ENCODE results near the gene ITGBL1. TPM values are rescaled to one million over a fixed set of nuclear protein-coding genes. Genes with fewer than 3 reads are reported as not detected.

ITGBL1 gene
- total RNA-seq, 1 experiment from 2014 or later = not detected

- intact Hi-C loops (cut with micrococcal nuclease; ENCODE audit: unreplicated experiment) = no loop called here
- Mint-ChIP-seq H3K4me3 (ENCODE audit: low read depth, unreplicated experiment) (no peak overlapping the region), H3K27ac (ENCODE audit: unreplicated experiment) (no peak overlapping the region), H3K27me3 (ENCODE audit: unreplicated experiment) (no peaks in the 10 kb centered on the region), H3K9me3 (ENCODE audit: low read depth, unreplicated experiment) (no peaks in the 10 kb centered on the region), H3K4me1 (ENCODE audit: low read depth, unreplicated experiment) (no peaks in the 10 kb centered on the region), H3K36me3 (ENCODE audit: insufficient read depth, unreplicated experiment) (no peaks in the 10 kb centered on the region)
- CTCF ChIA-PET = no interaction called here
- BruUV-seq (replicated peaks) = no TSS peak
- no peak for DNase-seq
- TF ChIP-seq CTCF (IDR thresholded peaks at IDR 0.05; ENCODE audit: unreplicated experiment) = no peak
These were observed 46.9 kb downstream of the ITGBL1 start for GRCh38 chr13:101499406-101499805.

GRCh38 chr13:101502618-101503017, 50.1 kb downstream of the ITGBL1 start:
- Mint-ChIP-seq H3K4me1 (ENCODE audit: low read depth, unreplicated experiment) (no peaks in the 10 kb centered on the region), H3K4me3 (ENCODE audit: low read depth, unreplicated experiment) (no peak overlapping the region), H3K9me3 (ENCODE audit: low read depth, unreplicated experiment) (no peaks in the 10 kb centered on the region), H3K36me3 (ENCODE audit: insufficient read depth, unreplicated experiment) (no peaks in the 10 kb centered on the region), H3K27me3 (ENCODE audit: unreplicated experiment) (no peaks in the 10 kb centered on the region), H3K27ac (ENCODE audit: unreplicated experiment) (no peak overlapping the region)
- DNase-seq = no peak
- intact Hi-C loops (cut with micrococcal nuclease; ENCODE audit: unreplicated experiment) = no loop called here
- no TSS peak for BruUV-seq (replicated peaks)
- CTCF ChIA-PET = no interaction called here
- TF ChIP-seq CTCF (IDR thresholded peaks at IDR 0.05; ENCODE audit: unreplicated experiment) = no peak

GRCh38 chr13:101511161-101511560, 58.7 kb downstream of the ITGBL1 start:
- intact Hi-C loops (cut with micrococcal nuclease; ENCODE audit: unreplicated experiment) = no loop called here
- Mint-ChIP-seq H3K27ac (ENCODE audit: unreplicated experiment) (no peak overlapping the region), H3K4me1 (ENCODE audit: low read depth, unreplicated experiment) (no peaks in the 10 kb centered on the region), H3K36me3 (ENCODE audit: insufficient read depth, unreplicated experiment) (no peaks in the 10 kb centered on the region), H3K4me3 (ENCODE audit: low read depth, unreplicated experiment) (no peak overlapping the region), H3K9me3 (ENCODE audit: low read depth, unreplicated experiment) (peaks cover 2% of the 10 kb centered on the region), H3K27me3 (ENCODE audit: unreplicated experiment) (no peaks in the 10 kb centered on the region)
- TF ChIP-seq CTCF (IDR thresholded peaks at IDR 0.05; ENCODE audit: unreplicated experiment) = no peak
- DNase-seq = no peak
- CTCF ChIA-PET = no interaction called here
- no TSS peak for BruUV-seq (replicated peaks)

GRCh38 chr13:101511766-101512165, 59.3 kb downstream of the ITGBL1 start:
- no peaks in the 10 kb centered on the region for H3K4me1 Mint-ChIP-seq (ENCODE audit: low read depth, unreplicated experiment)
- H3K27ac Mint-ChIP-seq (ENCODE audit: unreplicated experiment) = no peak overlapping the region
- intact Hi-C loops (cut with micrococcal nuclease; ENCODE audit: unreplicated experiment) = no loop called here
- no TSS peak for BruUV-seq (replicated peaks)
- peaks cover 2% of the 10 kb centered on the region for H3K9me3 Mint-ChIP-seq (ENCODE audit: low read depth, unreplicated experiment)
- DNase-seq = no peak
- no peak for TF ChIP-seq CTCF (IDR thresholded peaks at IDR 0.05; ENCODE audit: unreplicated experiment)
- CTCF ChIA-PET = no interaction called here
- H3K4me3 Mint-ChIP-seq (ENCODE audit: low read depth, unreplicated experiment) = no peak overlapping the region
- no peaks in the 10 kb centered on the region for H3K36me3 Mint-ChIP-seq (ENCODE audit: insufficient read depth, unreplicated experiment)
- no peaks in the 10 kb centered on the region for H3K27me3 Mint-ChIP-seq (ENCODE audit: unreplicated experiment)

- CTCF ChIA-PET = no interaction called here
- Mint-ChIP-seq H3K27ac (ENCODE audit: unreplicated experiment) (no peak overlapping the region), H3K4me3 (ENCODE audit: low read depth, unreplicated experiment) (no peak overlapping the region), H3K9me3 (ENCODE audit: low read depth, unreplicated experiment) (peaks cover 2% of the 10 kb centered on the region), H3K36me3 (ENCODE audit: insufficient read depth, unreplicated experiment) (no peaks in the 10 kb centered on the region), H3K4me1 (ENCODE audit: low read depth, unreplicated experiment) (no peaks in the 10 kb centered on the region), H3K27me3 (ENCODE audit: unreplicated experiment) (no peaks in the 10 kb centered on the region)
- no TSS peak for BruUV-seq (replicated peaks)
- intact Hi-C loops (cut with micrococcal nuclease; ENCODE audit: unreplicated experiment) = no loop called here
- no peak for DNase-seq
- no peak for TF ChIP-seq CTCF (IDR thresholded peaks at IDR 0.05; ENCODE audit: unreplicated experiment)
These were observed 60.2 kb downstream of the ITGBL1 start for GRCh38 chr13:101512650-101513049.

Measured in Calu3 (cell line).